Spinal cord (tissue), 10 donors: ENCODE results near the gene RMND1. TPM values are rescaled to one million over a fixed set of nuclear protein-coding genes. Genes with fewer than 3 reads are reported as not detected.
"Not testable (repeated sequence)": the region's sequence is repeated elsewhere in the genome, so short reads cannot be mapped to it uniquely, and the experiment has no call there.

ENCODE experiments used
- DNase-seq, 6 donors: peaks; one replicate each; pipeline versions ENCODE4 v3.0.0 to v3.0.0-alpha.2; 2013 to 2015; ENCODE audit warnings: low spot score in 6 of 6, low read depth in 4 of 6
- H3K27ac ChIP-seq: one replicate; pipeline ENCODE4 v1.5.1; 2013; ENCODE audit warnings: low read depth, low read length, control low read depth
- H3K27me3 ChIP-seq: one replicate; pipeline ENCODE4 v1.6.1; 2013; ENCODE audit warnings: low read length; ENCODE audit not compliant: control insufficient read depth, insufficient read depth
- H3K36me3 ChIP-seq: one replicate; pipeline ENCODE4 v1.6.1; 2013; ENCODE audit warnings: low read length; ENCODE audit not compliant: control insufficient read depth, insufficient read depth
- H3K4me1 ChIP-seq: one replicate; pipeline ENCODE4 v1.6.1; 2013; ENCODE audit warnings: low read length; ENCODE audit not compliant: control insufficient read depth, insufficient read depth
- H3K4me3 ChIP-seq: one replicate; pipeline ENCODE4 v1.5.1; 2013; ENCODE audit warnings: low read depth, low read length, control low read depth
- H3K9me3 ChIP-seq: one replicate; pipeline ENCODE4 v1.6.1; 2013; ENCODE audit warnings: low read length; ENCODE audit not compliant: control insufficient read depth, insufficient read depth
- WGBS: methylation state at CpG from one replicate; pipeline ENCODE4 v1.1.5; 2013; ENCODE audit warnings: missing lambda C conversion rate; ENCODE audit not compliant: insufficient coverage; 5-methylcytosine and 5-hydroxymethylcytosine counted together
- polyA plus RNA-seq, 2 donors: library from polyadenylated mRNA; unstranded; fragments of 120-200 nt; gene quantifications; one replicate each; pipeline ENCODE4 v1.2.1, GENCODE V29; 2013; ENCODE audit not compliant: insufficient read length in 2 of 2
- total RNA-seq, 2 donors: library from RNA; depleted of rRNA in 1 of 2; stranded (reverse); fragments of 120-200 nt in 1 of 2; fragments of >200 nt in 1 of 2; gene quantifications; one replicate each; pipeline versions ENCODE4 v1.2.3 to v1.2.4, GENCODE V29; 2013 to 2014
- donor health status: healthy.

RMND1 gene
- total and polyA plus RNA-seq, 4 donors, result 25.2 to 39.7 (median 27.9) TPM

DNA sequence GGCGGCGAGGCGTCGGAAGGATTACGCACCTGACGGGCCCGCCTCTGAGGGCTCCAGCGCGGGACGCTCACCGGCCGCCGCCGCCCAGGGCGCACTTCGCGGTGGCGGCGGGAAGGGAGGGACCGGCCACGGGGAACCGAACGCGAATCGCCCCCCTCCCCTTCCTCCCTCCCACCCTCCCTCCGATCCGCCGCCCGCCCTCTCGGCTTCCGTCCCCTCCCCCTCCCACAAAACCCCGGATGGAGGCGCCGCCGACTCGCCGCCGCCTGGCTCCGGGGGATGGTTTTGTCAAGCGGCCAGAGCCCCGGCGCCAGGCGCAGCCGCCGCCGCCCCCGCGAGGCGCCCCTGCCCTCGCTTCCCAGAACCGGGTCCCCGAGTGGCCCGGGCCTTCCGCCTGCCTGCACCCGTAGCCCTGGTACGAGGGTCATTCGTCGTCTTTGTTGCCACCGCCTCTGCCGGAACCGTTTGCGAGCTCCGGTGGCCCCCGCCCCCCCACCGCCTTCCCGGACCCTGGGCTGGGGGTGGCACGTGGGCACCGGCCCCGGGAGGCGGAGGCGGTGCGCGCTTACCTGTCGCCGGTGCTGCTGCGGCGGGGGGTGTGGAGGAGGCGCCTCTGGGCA is 61.0 kb downstream of the RMND1 start:
- 0% methylated on average over 68 of the region's 78 CpGs for WGBS
- Histone ChIP-seq H3K4me3 (peak overlapping the region; percentile 58), H3K36me3 (peaks cover 2% of the 10 kb centered on the region), H3K27ac (peak overlapping the region; percentile 79), H3K9me3 (no peaks in the 10 kb centered on the region), H3K27me3 (no peaks in the 10 kb centered on the region), H3K4me1 (peaks cover 11% of the 10 kb centered on the region)
- DNase-seq, result peak in 5 of 6 donors; percentile 36 to 94 (median 73)

DNA sequence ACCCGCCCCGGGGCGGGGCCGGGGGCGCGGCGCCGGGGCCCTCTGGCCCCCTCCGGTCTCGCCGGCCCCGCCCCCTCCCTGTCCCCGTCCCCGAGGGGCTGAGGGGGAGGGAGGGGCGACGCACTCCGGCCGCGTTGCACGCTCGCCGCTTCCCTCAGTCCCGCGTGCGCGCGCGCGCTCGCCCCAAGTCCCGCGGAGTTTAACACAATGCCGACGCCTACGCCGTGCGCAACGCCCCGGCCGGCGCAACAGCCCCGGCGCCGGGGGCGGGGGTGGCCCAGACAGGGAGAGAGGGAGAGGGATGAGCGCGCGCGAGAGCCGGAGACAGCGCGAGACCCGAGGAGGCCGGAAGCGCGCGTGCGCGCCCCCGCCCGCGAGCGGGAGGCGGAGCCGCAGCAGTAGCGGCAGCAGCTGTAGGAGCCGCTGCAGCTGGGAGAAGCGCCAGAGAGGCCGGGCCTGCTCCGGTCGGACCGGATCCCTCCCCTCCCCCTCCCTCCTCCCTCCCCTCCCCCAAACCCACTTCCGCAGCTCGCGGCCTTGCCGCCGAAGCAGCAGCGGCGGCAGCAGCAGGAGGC is 61.6 kb downstream of the RMND1 start:
- Histone ChIP-seq H3K9me3 (no peaks in the 10 kb centered on the region), H3K4me3 (peak overlapping the region; percentile 69), H3K4me1 (peaks cover 11% of the 10 kb centered on the region), H3K27ac (peak overlapping the region; percentile 98), H3K36me3 (no peaks in the 10 kb centered on the region), H3K27me3 (no peaks in the 10 kb centered on the region)
- peak; percentile 96 to 100 (median 98) for DNase-seq
- WGBS, result 0% methylated on average over 70 of the region's 79 CpGs

DNA sequence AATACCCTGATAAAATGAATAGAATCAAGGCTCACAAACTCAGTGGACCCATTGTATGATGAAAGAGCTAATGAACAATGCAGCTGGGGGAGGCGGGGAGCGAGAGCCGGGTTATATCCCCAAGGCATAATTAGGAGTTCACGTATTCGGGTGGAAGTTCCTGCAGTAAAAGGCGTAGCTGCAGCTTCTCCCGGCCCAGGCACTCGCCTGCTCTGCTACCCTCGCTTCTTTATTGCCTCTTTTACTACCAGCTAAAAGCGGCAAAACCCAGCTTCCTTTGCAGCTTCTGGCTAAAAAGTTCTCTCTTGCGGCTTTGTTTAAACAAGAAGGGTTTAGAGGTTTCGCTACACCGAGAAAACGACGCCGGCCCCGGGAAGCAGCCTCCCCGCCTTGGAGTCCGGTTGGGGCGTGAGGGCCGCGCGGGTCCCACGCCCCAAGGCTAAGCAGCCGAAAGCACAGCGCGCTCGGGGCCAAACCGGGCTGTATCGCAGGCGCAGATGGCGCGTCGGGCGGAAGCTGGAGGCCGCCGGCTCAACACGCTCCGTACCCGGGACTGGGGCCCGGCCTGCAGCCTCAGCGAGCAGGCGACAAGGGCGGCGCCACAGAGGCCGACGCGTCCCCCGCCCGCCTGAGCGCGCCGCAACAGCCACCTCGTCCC is 62.2 kb downstream of the RMND1 start:
- Histone ChIP-seq H3K4me1 (peaks cover 11% of the 10 kb centered on the region), H3K4me3 (peak overlapping the region; percentile 69), H3K27me3 (no peaks in the 10 kb centered on the region), H3K9me3 (no peaks in the 10 kb centered on the region), H3K36me3 (no peaks in the 10 kb centered on the region), H3K27ac (peak overlapping the region; percentile 98)
- DNase-seq, result peak in 3 of 6 donors; percentile 39 to 91 (median 58)
- WGBS, result under 1% methylated on average over 43 of the region's 54 CpGs

GRCh38 chr6:151388997-151389617 is 62.8 kb downstream of the RMND1 start:
- Histone ChIP-seq H3K4me3 (peak overlapping the region; percentile 69), H3K9me3 (no peaks in the 10 kb centered on the region), H3K27ac (peak overlapping the region; percentile 98), H3K36me3 (no peaks in the 10 kb centered on the region), H3K27me3 (no peaks in the 10 kb centered on the region), H3K4me1 (peaks cover 11% of the 10 kb centered on the region)
- DNase-seq, result no peak
- WGBS, result no CpG with 5 or more reads among the region's 12 CpGs

GRCh38 chr6:151388236-151388635 is 63.7 kb downstream of the RMND1 start:
- WGBS, result 60% methylated on average over 1 of the region's 2 CpGs
- no peaks in the 10 kb centered on the region for H3K36me3 ChIP-seq
- peaks cover 7% of the 10 kb centered on the region for H3K4me1 ChIP-seq
- no peaks in the 10 kb centered on the region for H3K27me3 ChIP-seq
- no peaks in the 10 kb centered on the region for H3K9me3 ChIP-seq
- no peak for DNase-seq
- H3K4me3 ChIP-seq, result no peak overlapping the region
- no peak overlapping the region for H3K27ac ChIP-seq

DNA sequence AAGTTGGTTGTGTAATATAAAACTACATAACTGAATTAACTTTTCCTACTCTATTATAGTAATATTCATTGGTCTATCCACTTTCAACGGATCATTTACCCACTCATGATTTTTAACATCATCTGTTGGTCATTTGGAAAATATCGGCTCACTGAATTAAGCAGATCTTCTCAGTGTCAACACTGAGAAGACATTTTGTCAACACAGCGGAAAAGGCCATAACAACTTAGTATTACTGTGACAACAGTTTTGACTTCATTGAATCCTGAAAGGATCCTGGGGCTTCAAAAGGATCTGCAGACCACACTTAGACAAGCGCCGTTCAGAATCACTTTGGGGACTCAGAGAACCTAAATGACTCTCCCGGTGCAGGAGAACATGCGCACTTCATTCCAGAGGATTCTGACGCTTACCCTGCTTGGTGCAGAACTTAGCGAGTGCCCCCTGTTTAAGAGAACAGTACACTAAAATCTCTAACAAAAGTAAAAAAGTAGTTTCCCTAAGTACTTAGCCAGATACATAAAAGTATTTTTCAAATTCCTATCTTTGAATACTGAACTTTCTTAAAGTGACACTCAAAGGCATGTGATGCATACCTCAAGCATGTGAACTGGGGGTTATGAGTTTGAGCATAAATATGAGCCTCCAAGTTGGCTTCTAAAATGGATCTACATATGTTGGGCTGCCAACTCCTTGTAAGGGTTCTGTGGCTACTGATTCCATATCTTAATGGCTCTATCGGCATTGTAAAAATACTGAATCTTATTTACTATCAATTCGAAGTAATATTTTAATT is 64.6 kb downstream of the RMND1 start:
- DNase-seq, result no peak
- Histone ChIP-seq H3K27ac (no peak overlapping the region), H3K9me3 (no peaks in the 10 kb centered on the region), H3K27me3 (no peaks in the 10 kb centered on the region), H3K4me1 (peaks cover 7% of the 10 kb centered on the region), H3K36me3 (no peaks in the 10 kb centered on the region), H3K4me3 (no peak overlapping the region)
- 72% methylated on average over 5 of the region's 11 CpGs for WGBS

- Histone ChIP-seq H3K4me1 (peaks cover 9% of the 10 kb centered on the region), H3K9me3 (no peaks in the 10 kb centered on the region), H3K27ac (no peak overlapping the region), H3K4me3 (no peak overlapping the region), H3K36me3 (no peaks in the 10 kb centered on the region), H3K27me3 (no peaks in the 10 kb centered on the region)
- no CpG with 5 or more reads among the region's 1 CpG for WGBS
- DNase-seq, result no peak
Observed at GRCh38 chr6:151385177-151385576, 66.7 kb downstream of the RMND1 start.

GRCh38 chr6:151384151-151384550 is 67.8 kb downstream of the RMND1 start:
- H3K4me3 ChIP-seq, result no peak overlapping the region
- H3K27me3 ChIP-seq, result no peaks in the 10 kb centered on the region
- peaks cover 9% of the 10 kb centered on the region for H3K4me1 ChIP-seq
- no peak for DNase-seq
- no peak overlapping the region for H3K27ac ChIP-seq
- 91% methylated on average over 4 of the region's 5 CpGs for WGBS
- H3K9me3 ChIP-seq, result no peaks in the 10 kb centered on the region
- H3K36me3 ChIP-seq, result no peaks in the 10 kb centered on the region

DNA sequence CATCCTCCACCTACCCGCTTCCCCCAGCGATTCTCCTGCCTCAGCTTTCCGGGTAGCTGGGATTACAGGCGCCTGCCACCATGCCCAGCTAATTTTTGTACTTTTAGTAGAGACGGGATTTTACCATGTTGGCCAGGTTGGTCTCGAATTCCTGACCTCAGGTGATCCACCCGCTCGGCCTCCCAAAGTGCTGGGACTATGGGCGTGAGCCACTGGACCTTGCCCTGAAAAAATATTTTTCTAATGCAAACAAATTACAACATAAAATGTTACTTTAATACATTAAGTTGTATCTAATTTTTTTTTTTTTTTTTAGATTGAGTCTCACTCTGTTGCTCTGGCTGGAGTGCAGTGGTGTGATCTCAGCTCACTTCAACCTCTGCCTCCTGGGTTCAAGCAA is 69.3 kb downstream of the RMND1 start:
- not testable (repeated sequence) for H3K36me3 ChIP-seq, H3K27ac ChIP-seq, H3K4me3 ChIP-seq, H3K9me3 ChIP-seq, H3K27me3 ChIP-seq, H3K4me1 ChIP-seq, DNase-seq
- 100% methylated on average over 3 of the region's 9 CpGs for WGBS
